ENCODE measurements around the gene DDIT4. TPM values are rescaled to one million over a fixed set of nuclear protein-coding genes. Genes with fewer than 3 reads are reported as not detected.

The DDIT4 gene
- polyA plus RNA-seq, 1 donor from 2014 or later = 29.9 TPM

- Histone ChIP-seq H3K27me3 (ENCODE audit: insufficient read depth, low read depth, low read length) (no peaks in the 10 kb centered on the region), H3K36me3 (ENCODE audit: insufficient read depth, low read length) (no peaks in the 10 kb centered on the region), H3K27ac (ENCODE audit: low read length) (no peak overlapping the region), H3K9me2 (ENCODE audit: insufficient read depth, low read length) (no peaks in the 10 kb centered on the region), H4K20me1 (ENCODE audit: insufficient read depth) (no peaks in the 10 kb centered on the region), H3K9me3 (ENCODE audit: low read length) (no peaks in the 10 kb centered on the region), H3K4me3 (ENCODE audit: low read length) (no peak overlapping the region), H3K9ac (ENCODE audit: low read length) (peak overlapping the region; percentile 31), H3K79me2 (replicated peaks; ENCODE audit: insufficient read depth, low read length) (no peaks in the 10 kb centered on the region), H3K4me2 (ENCODE audit: low read length) (no peak overlapping the region), H3F3A (ENCODE audit: insufficient read depth, low read length, poor library complexity, severe bottlenecking) (no peaks in the 10 kb centered on the region), H2AFZ (ENCODE audit: low read depth, low read length) (no peak overlapping the region)
- TF ChIP-seq MXI1 (conservative IDR thresholded peaks at IDR 0.05; ENCODE audit: poor library complexity, severe bottlenecking) = no peak
- no peak for TF ChIP-seq SMC3 (conservative IDR thresholded peaks at IDR 0.05; ENCODE audit: poor library complexity)
- TF ChIP-seq, protein P1, sequence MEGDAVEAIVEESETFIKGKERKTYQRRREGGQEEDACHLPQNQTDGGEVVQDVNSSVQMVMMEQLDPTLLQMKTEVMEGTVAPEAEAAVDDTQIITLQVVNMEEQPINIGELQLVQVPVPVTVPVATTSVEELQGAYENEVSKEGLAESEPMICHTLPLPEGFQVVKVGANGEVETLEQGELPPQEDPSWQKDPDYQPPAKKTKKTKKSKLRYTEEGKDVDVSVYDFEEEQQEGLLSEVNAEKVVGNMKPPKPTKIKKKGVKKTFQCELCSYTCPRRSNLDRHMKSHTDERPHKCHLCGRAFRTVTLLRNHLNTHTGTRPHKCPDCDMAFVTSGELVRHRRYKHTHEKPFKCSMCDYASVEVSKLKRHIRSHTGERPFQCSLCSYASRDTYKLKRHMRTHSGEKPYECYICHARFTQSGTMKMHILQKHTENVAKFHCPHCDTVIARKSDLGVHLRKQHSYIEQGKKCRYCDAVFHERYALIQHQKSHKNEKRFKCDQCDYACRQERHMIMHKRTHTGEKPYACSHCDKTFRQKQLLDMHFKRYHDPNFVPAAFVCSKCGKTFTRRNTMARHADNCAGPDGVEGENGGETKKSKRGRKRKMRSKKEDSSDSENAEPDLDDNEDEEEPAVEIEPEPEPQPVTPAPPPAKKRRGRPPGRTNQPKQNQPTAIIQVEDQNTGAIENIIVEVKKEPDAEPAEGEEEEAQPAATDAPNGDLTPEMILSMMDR (IDR thresholded peaks at IDR 0.05; ENCODE audit: poor library complexity, severe bottlenecking) = no peak
- no peak for TF ChIP-seq EP300 (conservative IDR thresholded peaks at IDR 0.05; ENCODE audit: poor library complexity, severe bottlenecking)
- TF ChIP-seq EZH2 (IDR thresholded peaks at IDR 0.05; ENCODE audit: borderline replicate concordance, insufficient read depth, low read length, poor library complexity, severe bottlenecking) = no peak
- no peak for TF ChIP-seq POLR2AphosphoS5 (IDR thresholded peaks at IDR 0.05)
- no peak for TF ChIP-seq RAD21 (conservative IDR thresholded peaks at IDR 0.05)
- TF ChIP-seq TAF1 (IDR thresholded peaks at IDR 0.05; ENCODE audit: low read depth) = no peak
- TF ChIP-seq, protein P2, sequence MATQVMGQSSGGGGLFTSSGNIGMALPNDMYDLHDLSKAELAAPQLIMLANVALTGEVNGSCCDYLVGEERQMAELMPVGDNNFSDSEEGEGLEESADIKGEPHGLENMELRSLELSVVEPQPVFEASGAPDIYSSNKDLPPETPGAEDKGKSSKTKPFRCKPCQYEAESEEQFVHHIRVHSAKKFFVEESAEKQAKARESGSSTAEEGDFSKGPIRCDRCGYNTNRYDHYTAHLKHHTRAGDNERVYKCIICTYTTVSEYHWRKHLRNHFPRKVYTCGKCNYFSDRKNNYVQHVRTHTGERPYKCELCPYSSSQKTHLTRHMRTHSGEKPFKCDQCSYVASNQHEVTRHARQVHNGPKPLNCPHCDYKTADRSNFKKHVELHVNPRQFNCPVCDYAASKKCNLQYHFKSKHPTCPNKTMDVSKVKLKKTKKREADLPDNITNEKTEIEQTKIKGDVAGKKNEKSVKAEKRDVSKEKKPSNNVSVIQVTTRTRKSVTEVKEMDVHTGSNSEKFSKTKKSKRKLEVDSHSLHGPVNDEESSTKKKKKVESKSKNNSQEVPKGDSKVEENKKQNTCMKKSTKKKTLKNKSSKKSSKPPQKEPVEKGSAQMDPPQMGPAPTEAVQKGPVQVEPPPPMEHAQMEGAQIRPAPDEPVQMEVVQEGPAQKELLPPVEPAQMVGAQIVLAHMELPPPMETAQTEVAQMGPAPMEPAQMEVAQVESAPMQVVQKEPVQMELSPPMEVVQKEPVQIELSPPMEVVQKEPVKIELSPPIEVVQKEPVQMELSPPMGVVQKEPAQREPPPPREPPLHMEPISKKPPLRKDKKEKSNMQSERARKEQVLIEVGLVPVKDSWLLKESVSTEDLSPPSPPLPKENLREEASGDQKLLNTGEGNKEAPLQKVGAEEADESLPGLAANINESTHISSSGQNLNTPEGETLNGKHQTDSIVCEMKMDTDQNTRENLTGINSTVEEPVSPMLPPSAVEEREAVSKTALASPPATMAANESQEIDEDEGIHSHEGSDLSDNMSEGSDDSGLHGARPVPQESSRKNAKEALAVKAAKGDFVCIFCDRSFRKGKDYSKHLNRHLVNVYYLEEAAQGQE (IDR thresholded peaks at IDR 0.05; ENCODE audit: borderline replicate concordance) = no peak
These were observed 47.7 kb downstream of the DDIT4 start for GRCh38 chr10:72321248-72322029.

GRCh38 chr10:72322030-72322279 lies 48.2 kb downstream of the DDIT4 start:
- Histone ChIP-seq H3K9me2 (ENCODE audit: insufficient read depth, low read length) (no peaks in the 10 kb centered on the region), H3F3A (ENCODE audit: insufficient read depth, low read length, poor library complexity, severe bottlenecking) (no peaks in the 10 kb centered on the region), H4K20me1 (ENCODE audit: insufficient read depth) (no peaks in the 10 kb centered on the region), H3K4me2 (ENCODE audit: low read length) (no peak overlapping the region), H3K27me3 (ENCODE audit: insufficient read depth, low read depth, low read length) (no peaks in the 10 kb centered on the region), H2AFZ (ENCODE audit: low read depth, low read length) (no peak overlapping the region), H3K36me3 (ENCODE audit: insufficient read depth, low read length) (no peaks in the 10 kb centered on the region), H3K9ac (ENCODE audit: low read length) (no peak overlapping the region), H3K79me2 (replicated peaks; ENCODE audit: insufficient read depth, low read length) (no peaks in the 10 kb centered on the region), H3K27ac (ENCODE audit: low read length) (no peak overlapping the region), H3K4me3 (ENCODE audit: low read length) (no peak overlapping the region), H3K9me3 (ENCODE audit: low read length) (no peaks in the 10 kb centered on the region)
- TF ChIP-seq, protein P2 (IDR thresholded peaks at IDR 0.05; ENCODE audit: borderline replicate concordance) = no peak
- no peak for TF ChIP-seq EP300 (conservative IDR thresholded peaks at IDR 0.05; ENCODE audit: poor library complexity, severe bottlenecking)
- TF ChIP-seq TAF1 (IDR thresholded peaks at IDR 0.05; ENCODE audit: low read depth) = no peak
- no peak for TF ChIP-seq POLR2AphosphoS5 (IDR thresholded peaks at IDR 0.05)
- TF ChIP-seq SMC3 (conservative IDR thresholded peaks at IDR 0.05; ENCODE audit: poor library complexity) = no peak
- TF ChIP-seq RAD21 (conservative IDR thresholded peaks at IDR 0.05) = no peak
- no peak for TF ChIP-seq MXI1 (conservative IDR thresholded peaks at IDR 0.05; ENCODE audit: poor library complexity, severe bottlenecking)
- TF ChIP-seq EZH2 (IDR thresholded peaks at IDR 0.05; ENCODE audit: borderline replicate concordance, insufficient read depth, low read length, poor library complexity, severe bottlenecking) = no peak

Measured in neural cell (in vitro differentiated cells).